GM21423 (cell line): ENCODE measurements around the gene DAAM2.

ENCODE experiments used
- ATAC-seq: cut with Tn5 transposase; IDR thresholded peaks from one replicate; pipeline ENCODE4 v1.9.1; 2021; ENCODE audit warnings: mild to moderate bottlenecking, moderate library complexity; ENCODE audit not compliant: unreplicated experiment

DAAM2 gene

DNA sequence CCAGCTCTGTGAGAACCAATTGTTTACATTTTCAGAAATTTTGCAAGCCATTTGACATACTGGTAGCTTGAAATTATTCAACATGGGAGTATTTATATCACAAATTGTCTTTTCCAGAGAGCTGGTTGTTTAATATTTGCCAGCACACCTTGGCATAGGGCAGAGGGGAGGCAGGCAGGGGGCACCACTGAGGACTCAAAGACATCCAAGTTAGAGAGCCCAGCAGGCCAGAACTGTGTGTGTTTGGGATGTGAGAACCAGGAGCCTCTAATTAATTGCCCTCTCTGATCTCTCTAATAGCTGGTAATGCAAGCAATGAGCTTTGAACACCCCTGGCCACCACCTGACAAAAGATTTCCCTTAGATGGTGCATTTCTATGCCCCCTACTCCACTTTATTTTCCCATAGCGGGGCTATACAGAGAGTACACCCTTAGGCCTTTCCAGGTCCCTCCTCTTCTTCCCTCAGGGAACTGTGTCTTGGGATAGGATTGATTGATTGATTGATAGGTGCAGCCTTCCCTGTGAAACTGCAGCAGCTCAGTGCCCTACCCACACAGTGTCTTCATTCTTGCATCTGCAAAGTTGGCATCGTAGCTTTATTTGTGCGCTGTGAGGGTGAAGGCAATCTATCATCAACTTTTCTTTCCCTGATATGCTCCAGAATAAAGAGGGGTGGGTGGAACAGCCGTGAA lies 112.9 kb downstream of the DAAM2 start:
- ATAC-seq, result no peak

DNA sequence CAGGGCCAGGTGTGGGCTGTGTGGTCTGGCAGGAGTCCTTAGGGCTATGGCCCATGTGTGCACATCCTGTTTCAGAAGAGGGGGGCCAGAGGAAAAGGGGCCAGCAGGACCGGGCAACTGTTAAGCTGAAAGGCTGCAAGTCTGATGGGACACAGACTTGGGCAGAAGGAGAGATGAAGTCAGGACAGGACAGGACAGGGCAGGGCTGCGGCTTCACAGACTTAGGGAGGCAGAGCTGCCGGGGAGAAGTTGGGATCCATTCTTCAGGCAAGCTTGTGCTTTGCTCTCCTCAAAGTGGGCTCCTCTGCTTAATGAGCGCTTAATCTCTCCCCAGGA lies 113.4 kb downstream of the DAAM2 start:
- no peak for ATAC-seq

DNA sequence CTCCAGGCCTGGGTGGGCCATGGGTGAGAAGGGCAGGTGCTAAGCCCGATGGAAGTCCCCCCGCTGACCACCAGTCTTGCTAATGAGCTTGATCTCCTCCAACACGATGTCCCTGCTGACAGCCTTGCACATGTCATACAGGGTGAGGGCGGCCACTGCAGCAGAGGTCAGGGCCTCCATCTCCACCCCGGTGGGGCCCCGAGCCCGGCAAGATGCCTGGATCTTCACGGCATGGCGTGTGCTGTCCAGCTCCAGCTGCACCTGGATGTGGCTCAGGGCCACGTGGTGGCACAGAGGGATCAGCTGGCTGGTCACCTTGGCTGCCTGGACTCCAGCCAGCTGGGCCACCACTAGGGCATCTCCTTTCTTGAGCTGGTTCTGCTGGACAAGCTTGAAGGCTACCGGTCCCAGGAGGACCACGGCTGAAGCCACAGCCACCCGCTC lies 114.2 kb downstream of the DAAM2 start:
- ATAC-seq, result no peak

DNA sequence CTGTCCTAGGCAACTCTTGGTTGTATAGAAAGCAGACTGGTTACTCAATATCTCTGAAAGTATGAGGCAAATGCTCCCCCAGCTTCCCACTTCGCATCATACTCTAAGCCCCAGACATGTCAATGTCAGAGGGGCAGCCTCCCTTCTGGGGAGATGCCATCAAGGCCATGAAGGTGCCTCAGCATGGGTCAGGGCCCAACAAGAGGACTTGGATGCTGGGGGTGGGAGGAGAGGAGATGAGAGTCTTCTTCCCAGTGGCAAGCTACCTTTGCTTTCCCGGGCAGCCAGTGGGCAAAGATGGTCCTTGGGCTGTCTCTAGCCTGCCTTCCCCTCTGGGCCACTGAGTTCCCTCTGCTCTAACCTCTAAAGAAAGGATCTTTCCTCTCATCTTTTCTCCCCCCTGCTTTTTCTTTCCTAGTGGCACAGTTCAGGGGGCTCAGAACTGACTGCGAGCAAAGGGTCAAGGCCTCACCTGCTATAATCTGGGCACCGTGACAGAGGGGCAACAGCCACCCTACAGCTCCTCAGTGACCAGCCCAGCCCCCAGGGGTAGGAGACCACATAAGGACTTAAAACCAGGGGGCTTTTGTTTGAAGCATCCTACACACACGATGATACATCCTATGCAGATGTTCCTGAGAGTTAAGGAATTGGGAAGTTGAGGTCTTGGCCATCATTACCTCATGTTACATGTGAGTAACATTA lies 115.8 kb downstream of the DAAM2 start:
- ATAC-seq, result no peak

DNA sequence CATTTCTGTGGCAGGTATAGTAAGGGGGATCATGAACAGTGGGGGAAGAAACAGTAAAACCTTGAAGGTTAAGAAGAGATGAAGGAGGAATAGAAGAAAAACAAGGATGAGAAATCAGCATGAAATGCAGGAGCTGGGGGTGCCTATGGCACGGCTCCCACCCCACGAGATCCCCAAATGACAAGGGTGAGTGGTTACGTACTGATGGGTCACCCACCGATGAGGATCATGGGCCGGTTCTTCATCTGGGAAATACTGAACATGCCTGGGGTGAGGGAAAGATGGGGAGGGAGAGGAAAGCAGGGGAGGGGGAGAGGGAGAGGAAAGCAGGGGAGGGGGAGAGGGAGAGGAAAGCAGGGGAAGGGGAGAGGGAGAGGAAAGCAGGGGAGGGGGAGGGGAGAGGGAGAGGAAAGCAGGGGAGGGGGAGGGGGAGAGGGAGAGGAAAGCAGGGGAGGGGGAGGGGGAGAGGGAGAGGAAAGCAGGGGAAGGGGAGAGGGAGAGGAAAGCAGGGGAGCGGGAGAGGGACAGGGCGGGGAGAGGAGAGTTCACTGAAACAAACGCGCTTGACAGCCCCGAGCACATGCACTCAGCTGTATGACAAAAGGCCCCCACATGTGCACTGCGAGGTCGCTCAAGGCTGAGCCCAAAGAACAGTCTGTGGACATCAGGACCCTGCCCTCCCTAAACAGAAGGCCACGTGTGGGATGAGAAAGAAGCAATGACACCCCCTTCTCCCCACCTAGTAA lies 116.8 kb downstream of the DAAM2 start:
- no peak for ATAC-seq

DNA sequence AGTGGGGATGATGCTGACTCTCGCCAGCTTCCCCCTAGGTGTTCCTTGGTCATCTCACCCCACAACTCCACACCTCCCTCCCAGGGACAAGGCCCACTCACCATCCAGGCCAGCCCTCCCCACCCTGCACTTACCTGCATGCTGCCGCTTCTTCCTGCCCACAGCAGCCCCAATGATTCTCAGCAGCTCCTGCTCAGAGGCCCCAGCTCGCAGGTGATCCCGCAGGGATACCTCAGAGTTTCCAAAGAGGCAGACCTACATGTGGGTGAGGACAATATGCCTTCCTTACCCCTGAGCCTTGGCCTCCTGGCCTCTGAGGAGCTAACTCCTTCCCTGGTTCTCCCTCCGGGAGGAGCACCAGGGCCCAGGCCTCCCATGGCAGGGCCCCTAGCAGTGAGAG lies 117.5 kb downstream of the DAAM2 start:
- ATAC-seq, result no peak

DNA sequence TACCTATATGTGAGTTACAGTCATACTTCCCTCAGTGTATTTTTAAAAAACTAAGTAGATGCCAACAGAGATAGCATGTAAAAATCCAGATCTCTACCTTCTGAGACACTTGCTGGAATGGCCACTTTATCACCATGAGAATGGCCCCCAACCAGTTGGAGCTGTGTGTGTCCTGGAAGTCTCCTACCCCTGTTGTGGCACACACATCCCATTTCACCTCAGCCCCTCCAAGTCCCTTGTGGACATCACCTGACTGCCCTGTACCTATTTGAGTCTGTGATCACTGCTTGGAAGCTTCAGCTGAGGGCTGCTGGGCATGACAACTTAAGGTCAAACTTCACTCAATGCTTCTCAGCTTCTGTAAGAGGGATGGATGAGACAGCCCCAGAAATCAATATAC lies 118.0 kb downstream of the DAAM2 start:
- no peak for ATAC-seq

DNA sequence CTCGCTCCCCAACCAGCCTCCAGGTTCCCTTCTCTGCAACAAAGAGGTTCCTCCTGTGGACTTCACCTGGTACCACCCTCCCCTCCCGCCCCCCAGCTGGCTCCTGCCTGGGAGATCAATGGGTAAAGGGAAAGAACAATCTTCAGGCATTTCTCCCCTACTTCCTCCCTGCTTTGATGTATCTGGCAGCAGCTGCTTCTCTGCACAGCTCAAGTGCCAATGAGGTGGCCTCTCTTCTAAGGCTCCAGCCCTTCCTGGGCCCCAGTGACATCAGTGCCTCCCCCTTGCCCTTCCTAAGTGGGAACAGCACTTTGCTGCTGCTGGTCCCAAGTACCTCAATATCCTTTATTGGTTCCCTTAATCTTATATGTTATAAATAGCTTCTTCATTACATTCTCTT lies 118.6 kb downstream of the DAAM2 start:
- no peak for ATAC-seq

DNA sequence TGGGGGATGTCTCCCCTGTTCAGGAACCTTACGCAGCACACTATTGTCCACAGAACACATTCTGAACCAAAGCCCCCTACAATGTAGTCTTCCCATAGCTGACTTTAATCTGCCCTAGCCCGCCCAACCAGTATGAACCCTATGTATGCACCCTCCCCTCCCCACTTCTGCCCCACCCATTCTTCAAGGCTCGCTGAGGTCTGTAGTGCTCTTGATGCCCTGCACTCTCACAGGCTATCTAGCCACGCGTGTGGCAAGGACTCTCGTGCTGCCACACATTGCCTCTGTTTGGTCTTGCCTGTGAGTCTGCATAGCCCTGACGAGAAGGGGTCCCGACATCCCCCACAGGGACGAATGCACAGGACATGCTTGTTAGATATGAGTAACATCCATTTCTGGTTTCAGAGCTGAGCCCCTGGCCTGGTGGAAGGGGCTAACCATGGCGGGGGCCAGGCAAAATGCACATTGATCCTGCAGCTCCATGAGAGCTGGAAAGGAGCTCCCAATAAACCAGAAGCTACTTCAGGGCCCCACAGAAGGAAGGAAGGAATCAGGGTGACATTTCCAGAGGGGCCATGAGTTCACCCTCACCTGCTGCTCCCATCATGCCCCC lies 119.4 kb downstream of the DAAM2 start:
- no peak for ATAC-seq

DNA sequence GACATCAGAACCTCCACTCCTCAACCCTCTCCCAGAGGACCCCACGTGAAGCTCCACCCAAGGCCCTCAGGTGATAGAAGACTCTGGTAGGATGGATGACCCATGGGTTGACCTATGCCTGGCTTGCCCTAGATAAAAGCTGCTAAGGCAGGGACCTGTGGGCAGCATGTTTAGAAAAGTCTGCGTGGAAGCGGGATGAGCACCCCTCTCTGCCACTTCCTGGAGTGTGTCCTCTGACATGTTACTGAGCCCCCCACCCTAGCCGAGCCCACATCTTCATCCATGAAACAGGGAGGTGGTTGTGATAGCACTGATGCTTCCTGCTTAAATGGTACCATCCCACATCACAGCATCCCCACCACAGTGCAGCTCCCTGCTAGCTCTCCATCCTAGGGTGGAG lies 120.3 kb downstream of the DAAM2 start:
- no peak for ATAC-seq

DNA sequence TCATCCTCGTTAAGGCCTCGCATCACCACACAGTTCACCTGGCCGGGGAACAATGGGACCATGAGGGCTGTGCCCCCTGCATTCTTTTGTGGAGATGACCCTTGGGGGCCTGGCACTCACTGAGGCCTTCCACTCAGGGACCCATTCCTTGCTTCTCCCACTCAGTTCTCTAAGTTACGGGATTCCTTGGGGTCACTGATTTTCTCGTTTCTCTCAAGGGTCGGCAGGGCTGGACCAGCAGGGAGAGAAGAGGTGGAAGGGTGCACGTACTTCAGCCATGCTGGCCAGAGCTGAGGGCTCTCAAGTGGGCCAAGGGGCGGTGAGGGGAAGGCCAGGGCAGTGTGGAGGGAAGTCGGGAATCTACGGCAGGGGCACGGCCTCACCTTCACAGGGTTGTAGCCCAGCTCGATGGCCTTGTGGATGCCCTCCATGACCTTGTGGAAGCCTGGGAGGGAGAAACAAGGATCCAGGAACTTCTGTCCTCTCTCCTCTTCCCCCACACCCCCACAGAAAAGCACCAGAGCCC lies 121.3 kb downstream of the DAAM2 start:
- ATAC-seq, result no peak

DNA sequence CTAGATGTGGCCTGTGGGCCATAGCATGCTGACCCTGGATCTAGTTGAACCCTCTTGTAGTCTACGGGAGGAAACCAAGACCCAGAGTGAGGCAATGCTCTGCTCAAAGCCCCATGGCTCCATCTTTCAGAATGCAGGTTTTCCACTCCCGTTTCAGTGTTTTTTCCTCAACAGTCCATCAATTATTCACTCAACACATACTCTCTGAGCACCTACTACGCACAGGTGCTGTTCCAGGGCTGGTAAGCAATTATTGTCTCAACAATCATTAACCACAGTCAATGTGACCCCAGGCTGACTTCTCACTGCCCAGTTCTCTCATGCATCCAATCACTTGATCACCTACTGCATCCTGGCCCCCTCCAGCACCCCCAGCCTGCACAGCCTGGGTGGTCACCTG lies 122.1 kb downstream of the DAAM2 start:
- no peak for ATAC-seq

DNA sequence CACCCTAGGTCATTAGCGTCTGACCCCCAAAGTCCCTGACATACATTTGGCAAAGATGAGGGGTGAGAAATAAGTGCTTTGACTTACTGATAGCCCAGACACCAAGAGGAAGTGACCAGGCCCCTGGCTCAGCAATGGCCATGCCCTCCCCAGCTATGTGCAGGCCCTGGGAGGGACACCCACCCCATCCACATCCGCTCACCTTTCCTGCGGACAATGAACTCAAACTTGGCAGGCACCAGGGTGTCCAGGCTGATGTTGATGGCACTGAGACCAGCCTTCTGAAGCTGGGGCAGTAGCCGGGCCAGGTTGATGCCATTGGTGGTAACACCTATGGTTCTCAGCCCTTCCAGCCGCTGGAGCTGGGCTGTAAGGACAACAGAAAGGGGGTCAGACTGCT lies 123.7 kb downstream of the DAAM2 start:
- no peak for ATAC-seq

DNA sequence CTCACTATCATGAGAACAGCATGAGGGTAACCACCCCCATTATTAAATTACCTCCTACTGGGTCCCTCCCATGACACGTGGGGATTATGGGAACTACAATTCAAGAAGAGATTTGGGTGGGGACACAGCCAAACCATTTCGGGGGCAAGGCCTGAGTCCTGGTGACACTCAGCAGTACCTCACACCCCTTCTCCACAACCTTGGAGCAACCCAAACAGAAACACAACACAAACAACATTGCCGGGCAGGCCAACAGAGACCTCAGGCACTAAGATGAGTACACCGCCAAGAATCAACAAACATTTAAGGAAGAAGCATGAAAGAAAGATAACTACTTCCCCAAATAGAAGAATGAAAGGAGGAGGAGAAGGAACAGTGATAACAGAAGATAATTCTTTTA lies 125.2 kb downstream of the DAAM2 start:
- ATAC-seq, result no peak

DNA sequence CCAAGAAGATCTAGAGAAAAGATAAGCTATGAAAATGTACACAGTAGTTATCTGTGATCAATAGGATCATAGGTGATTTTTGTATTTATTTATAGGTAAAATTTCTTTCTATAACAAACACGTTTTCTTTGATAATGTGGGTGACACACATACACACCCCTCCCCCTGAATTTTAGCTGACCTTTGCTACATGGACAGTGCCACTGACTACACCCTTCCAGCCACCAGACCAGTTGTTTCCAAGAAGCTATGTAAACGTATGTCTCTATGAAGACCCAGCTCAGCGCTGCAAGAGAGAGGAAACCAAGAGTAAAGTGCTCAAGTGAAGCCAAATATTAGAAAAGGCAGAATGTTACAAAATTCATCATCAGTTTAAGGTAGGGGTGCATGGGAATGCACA lies 125.8 kb downstream of the DAAM2 start:
- no peak for ATAC-seq

DNA sequence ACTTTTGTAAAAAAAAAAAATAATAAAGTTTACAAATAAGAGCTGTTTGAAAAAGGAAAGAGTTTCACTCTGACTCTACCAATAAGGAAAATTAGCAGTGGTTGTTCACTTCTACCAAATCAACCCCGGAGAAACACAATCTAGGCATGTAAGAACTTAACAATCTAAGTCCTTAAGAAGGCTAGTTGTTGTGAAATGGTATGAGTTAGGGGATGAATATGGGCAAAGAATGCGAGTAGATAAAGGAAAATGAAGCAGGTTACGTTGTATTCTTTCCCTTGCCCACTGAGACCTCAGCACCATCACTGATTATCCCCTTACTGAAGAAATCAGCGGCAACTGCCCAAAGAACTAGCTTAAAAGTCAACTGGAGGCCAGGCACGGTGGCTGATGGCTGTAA lies 126.7 kb downstream of the DAAM2 start:
- ATAC-seq, result no peak

DNA sequence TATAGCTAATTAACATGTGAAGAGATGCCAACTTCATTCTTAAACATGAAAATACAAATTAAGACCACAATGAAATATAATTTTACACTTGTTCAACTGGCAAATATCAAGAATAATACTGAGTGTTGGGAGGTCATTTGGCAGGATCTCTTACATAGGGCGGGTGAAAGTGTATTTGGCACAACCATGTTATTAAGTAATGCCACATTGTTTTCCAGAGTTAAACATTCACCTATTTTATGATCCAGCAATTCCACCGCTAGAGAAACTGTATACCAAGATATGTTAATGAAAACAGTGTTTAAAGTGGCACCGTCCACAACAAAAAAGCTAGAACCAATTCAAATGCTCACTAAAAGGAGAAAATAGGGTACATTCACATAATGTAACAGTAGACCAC lies 128.0 kb downstream of the DAAM2 start:
- no peak for ATAC-seq

DNA sequence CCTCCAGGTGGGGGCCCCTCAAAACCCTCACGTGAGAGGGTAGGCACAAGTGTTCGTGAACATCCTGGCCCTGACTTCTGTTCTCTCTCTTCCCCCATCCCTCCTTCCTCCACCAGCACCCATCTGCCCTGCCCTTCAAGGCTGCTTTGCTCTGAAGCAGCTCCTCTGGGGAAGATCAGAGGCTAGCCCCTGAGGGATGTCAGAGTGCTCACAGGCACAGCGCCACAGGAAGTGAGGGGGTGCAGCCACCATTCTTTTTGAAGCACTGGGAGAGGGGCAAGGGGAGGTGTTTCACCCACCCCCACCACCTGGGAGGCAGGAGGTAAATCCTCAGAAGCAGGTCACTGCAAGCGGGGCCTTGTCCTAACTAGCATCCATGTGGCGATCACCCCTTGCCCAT lies 130.6 kb downstream of the DAAM2 start:
- ATAC-seq, result no peak

DNA sequence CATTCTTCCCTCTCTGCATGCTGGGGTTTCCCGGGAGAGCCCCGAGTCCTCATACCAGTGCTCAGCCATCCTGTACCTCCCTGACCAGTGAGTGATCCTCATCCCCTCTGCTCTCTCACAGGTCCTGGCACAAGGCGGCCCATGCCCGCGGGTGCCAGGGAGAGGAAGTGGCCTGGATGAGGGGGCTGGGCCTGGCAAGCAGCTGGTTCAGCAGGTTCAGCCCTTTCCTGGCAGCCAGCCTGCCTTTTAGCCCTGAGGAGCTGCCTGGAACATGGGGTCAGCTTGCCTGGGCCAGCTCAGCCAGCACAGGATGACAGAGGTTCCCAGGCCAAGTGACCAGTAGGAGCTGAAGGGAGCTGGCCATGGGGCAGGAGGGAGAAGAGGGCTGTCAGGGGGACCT lies 131.2 kb downstream of the DAAM2 start:
- no peak for ATAC-seq

DNA sequence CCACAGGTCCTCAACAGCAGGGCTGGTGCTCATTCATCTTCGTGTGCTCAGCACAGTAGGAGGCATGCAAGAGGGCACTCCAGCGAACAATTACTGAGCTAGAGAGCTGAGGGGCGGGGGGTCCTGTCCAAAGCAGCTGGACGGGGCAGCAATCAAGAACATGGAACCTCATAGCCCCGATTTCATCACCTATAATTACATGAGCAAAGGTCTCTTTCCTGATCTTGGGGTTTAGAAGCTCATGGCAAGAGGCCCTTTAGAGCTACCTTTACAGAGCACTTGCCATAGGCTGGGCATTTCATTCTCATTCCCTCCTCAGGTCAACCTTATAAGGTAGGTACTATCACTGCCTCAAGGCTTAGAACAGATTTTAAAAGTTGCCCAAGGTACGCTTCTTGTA lies 131.7 kb downstream of the DAAM2 start:
- ATAC-seq, result no peak

DNA sequence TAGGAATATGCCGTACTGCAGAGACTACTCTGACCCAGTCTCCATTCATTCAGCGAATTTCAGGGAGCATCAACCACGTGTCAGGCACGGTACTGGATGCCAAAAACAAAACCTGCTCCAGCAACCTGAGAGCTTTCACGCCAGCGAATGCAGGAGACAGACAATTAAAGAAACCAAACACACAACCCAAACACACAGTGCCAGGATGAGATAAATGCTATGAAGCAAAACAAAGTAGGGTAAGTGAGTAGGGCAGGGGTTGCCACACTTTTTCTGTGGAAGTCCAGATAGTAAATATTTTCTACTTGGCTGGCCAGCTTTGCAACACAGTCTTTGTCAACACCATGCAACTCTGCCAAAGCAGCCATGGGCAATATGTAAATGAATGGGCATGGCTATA lies 132.1 kb downstream of the DAAM2 start:
- no peak for ATAC-seq
